ENCODE data around the gene BCKDK. TPM values are rescaled to one million over a fixed set of nuclear protein-coding genes. Genes with fewer than 3 reads are reported as not detected.

The BCKDK gene
- total RNA-seq, 1 donor from 2014 or later = 38.8 TPM

- Mint-ChIP-seq H3K27me3 (ENCODE audit: unreplicated experiment) (no peaks in the 10 kb centered on the region), H3K27ac (ENCODE audit: unreplicated experiment) (no peak overlapping the region), H3K4me1 (ENCODE audit: unreplicated experiment) (peaks cover 5% of the 10 kb centered on the region), H3K36me3 (ENCODE audit: unreplicated experiment) (peaks cover 23% of the 10 kb centered on the region), H3K9me3 (ENCODE audit: unreplicated experiment) (no peaks in the 10 kb centered on the region), H3K4me3 (ENCODE audit: unreplicated experiment) (no peak overlapping the region)
- no peak for TF ChIP-seq CTCF (IDR thresholded peaks at IDR 0.05)
- DNase-seq (ENCODE audit: extremely low spot score, unreplicated experiment) = no peak
Observed at GRCh38 chr16:31080035-31080629, 28.1 kb upstream of the BCKDK start.

DNA sequence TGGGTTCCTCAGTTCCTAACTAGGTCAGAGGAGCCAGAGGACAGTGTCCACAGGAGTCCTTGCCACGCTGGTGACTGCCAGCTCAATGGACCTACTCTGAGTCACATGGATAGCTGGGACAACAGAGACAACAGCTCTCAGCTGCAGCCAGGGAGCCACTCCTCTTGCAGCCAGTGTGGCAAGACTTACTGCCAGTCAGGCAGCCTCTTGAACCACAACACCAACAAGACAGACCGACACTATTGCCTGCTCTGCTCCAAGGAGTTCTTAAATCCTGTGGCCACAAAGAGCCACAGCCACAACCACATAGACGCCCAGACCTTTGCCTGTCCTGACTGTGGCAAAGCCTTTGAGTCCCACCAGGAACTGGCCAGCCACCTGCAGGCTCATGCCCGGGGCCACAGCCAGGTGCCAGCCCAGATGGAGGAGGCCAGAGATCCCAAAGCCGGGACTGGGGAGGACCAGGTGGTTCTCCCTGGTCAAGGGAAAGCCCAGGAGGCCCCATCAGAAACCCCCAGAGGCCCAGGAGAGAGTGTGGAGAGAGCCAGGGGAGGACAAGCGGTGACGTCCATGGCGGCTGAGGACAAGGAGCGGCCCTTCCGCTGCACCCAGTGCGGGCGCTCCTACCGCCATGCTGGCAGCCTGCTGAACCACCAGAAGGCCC is 27.3 kb upstream of the BCKDK start:
- no peak for TF ChIP-seq CTCF (IDR thresholded peaks at IDR 0.05)
- no peak overlapping the region for H3K27ac Mint-ChIP-seq (ENCODE audit: unreplicated experiment)
- no peak for DNase-seq (ENCODE audit: extremely low spot score, unreplicated experiment)
- peaks cover 2% of the 10 kb centered on the region for H3K4me1 Mint-ChIP-seq (ENCODE audit: unreplicated experiment)
- H3K4me3 Mint-ChIP-seq (ENCODE audit: unreplicated experiment) = no peak overlapping the region
- no peaks in the 10 kb centered on the region for H3K9me3 Mint-ChIP-seq (ENCODE audit: unreplicated experiment)
- no peaks in the 10 kb centered on the region for H3K27me3 Mint-ChIP-seq (ENCODE audit: unreplicated experiment)
- H3K36me3 Mint-ChIP-seq (ENCODE audit: unreplicated experiment) = peaks cover 25% of the 10 kb centered on the region

DNA sequence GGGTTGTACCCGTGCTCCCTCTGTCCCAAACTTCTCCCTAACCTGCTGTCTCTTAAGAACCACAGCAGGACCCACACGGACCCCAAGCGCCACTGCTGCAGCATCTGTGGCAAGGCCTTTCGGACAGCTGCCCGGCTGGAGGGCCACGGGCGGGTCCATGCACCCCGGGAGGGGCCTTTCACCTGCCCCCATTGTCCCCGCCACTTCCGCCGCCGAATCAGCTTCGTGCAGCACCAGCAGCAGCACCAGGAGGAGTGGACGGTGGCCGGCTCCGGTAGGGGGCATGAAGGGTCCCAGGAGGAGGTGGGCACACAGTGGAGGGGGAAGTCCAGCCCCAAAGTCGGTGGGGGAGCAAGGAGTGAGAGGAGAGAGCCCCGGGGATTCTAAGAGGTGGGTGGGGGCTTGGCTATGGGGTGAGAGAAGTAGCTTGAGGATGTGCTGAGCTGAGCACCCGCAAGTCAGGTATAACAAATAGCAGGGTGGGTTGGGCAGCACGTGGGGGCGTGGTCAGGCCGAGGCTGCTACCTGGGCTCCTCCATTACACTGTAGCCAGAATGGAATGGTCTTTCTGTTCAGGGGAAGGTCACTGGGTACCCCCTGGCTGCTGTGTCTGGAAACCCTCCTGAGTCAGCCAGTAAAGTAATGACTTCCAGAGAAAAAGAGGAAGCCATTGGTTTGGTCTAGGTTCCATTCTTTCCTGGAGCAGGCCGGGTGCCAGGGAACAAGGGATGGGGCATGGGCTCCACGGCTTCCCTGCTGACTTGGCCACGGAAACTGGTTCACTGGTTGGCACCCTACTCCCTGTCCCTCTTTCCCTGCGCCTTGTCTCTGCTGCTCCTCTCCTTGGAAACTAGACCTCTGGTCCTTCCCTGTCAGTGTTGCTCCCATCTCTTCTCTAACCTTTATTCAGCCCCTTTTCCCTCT is 26.5 kb upstream of the BCKDK start:
- Mint-ChIP-seq H3K9me3 (ENCODE audit: unreplicated experiment) (no peaks in the 10 kb centered on the region), H3K36me3 (ENCODE audit: unreplicated experiment) (peaks cover 25% of the 10 kb centered on the region), H3K27ac (ENCODE audit: unreplicated experiment) (no peak overlapping the region), H3K4me1 (ENCODE audit: unreplicated experiment) (peaks cover 2% of the 10 kb centered on the region), H3K27me3 (ENCODE audit: unreplicated experiment) (no peaks in the 10 kb centered on the region), H3K4me3 (ENCODE audit: unreplicated experiment) (no peak overlapping the region)
- no peak for DNase-seq (ENCODE audit: extremely low spot score, unreplicated experiment)
- no peak for TF ChIP-seq CTCF (IDR thresholded peaks at IDR 0.05)

- peaks cover 25% of the 10 kb centered on the region for H3K36me3 Mint-ChIP-seq (ENCODE audit: unreplicated experiment)
- no peaks in the 10 kb centered on the region for H3K27me3 Mint-ChIP-seq (ENCODE audit: unreplicated experiment)
- no peaks in the 10 kb centered on the region for H3K9me3 Mint-ChIP-seq (ENCODE audit: unreplicated experiment)
- H3K4me3 Mint-ChIP-seq (ENCODE audit: unreplicated experiment) = no peak overlapping the region
- H3K4me1 Mint-ChIP-seq (ENCODE audit: unreplicated experiment) = peaks cover 2% of the 10 kb centered on the region
- no peak overlapping the region for H3K27ac Mint-ChIP-seq (ENCODE audit: unreplicated experiment)
- TF ChIP-seq CTCF (IDR thresholded peaks at IDR 0.05) = no peak
- DNase-seq (ENCODE audit: extremely low spot score, unreplicated experiment) = no peak
Observed at GRCh38 chr16:31082368-31083045, 25.7 kb upstream of the BCKDK start.

All from osteocyte (in vitro differentiated cells).